HCT116 (cell line): ENCODE data around the gene OR3A3.
"Not testable (repeated sequence)": the region's sequence is repeated elsewhere in the genome, so short reads cannot be mapped to it uniquely, and the experiment has no call there.

Experiments used
- CEBPB ChIP-seq: IDR thresholded peaks from 2 replicates; pipeline ENCODE4 v1.6.1; 2012; ENCODE audit warnings: low read depth
- CTCF ChIP-seq, 3 experiments: fragments of 200-600 bp in 1 of 3; sonication (generic) in 1 of 3; IDR thresholded peaks in 2 of 3; conservative IDR thresholded peaks in 1 of 3; 2 replicates each; pipeline ENCODE4 v1.5.1; 2012 to 2017; ENCODE audit warnings: low read depth in 2 of 3, low read length in 2 of 3, antibody characterized with exemption in 1 of 3, borderline replicate concordance in 1 of 3, control low read depth in 1 of 3, mild to moderate bottlenecking in 1 of 3, mixed read lengths in 1 of 3, mixed run types in 1 of 3, moderate library complexity in 1 of 3; ENCODE audit not compliant: insufficient read depth in 1 of 3
- EZH2 ChIP-seq: fragments of 200-600 bp; sonication (generic); IDR thresholded peaks from 2 replicates; pipeline ENCODE4 v1.6.1; 2017; ENCODE audit warnings: antibody characterized with exemption, mixed run types
- EZH2phosphoT487 ChIP-seq: fragments of 200-600 bp; IDR thresholded peaks from 2 replicates; pipeline ENCODE4 v1.6.1; 2018; ENCODE audit warnings: antibody characterized with exemption, borderline replicate concordance
- MAX ChIP-seq: IDR thresholded peaks from 2 replicates; pipeline ENCODE4 v1.6.1; 2012
- POLR2A ChIP-seq: IDR thresholded peaks from 2 replicates; pipeline ENCODE4 v1.7.0; 2011; ENCODE audit warnings: borderline replicate concordance; ENCODE audit not compliant: insufficient read depth, insufficient read length; ENCODE audit errors: extremely low read depth
- POLR2AphosphoS5 ChIP-seq: IDR thresholded peaks from 2 replicates; pipeline ENCODE4 v1.6.1; 2011; ENCODE audit warnings: mild to moderate bottlenecking, low read depth, low read length, moderate library complexity
- REST ChIP-seq: IDR thresholded peaks from 2 replicates; pipeline ENCODE4 v1.6.1; 2012; ENCODE audit warnings: low read depth
- TCF7L2 ChIP-seq: IDR thresholded peaks from 2 replicates; pipeline ENCODE4 v1.7.0; 2011; ENCODE audit warnings: borderline replicate concordance, inconsistent platforms; ENCODE audit not compliant: insufficient read depth, insufficient read length; ENCODE audit errors: extremely low read depth
- ZNF274 ChIP-seq: fragments of 200-500 bp; sonication (Bioruptor generic); IDR thresholded peaks from 2 replicates; pipeline ENCODE4 v1.6.1; 2014; ENCODE audit warnings: mild to moderate bottlenecking, low read depth, low read length, inconsistent platforms

DNA sequence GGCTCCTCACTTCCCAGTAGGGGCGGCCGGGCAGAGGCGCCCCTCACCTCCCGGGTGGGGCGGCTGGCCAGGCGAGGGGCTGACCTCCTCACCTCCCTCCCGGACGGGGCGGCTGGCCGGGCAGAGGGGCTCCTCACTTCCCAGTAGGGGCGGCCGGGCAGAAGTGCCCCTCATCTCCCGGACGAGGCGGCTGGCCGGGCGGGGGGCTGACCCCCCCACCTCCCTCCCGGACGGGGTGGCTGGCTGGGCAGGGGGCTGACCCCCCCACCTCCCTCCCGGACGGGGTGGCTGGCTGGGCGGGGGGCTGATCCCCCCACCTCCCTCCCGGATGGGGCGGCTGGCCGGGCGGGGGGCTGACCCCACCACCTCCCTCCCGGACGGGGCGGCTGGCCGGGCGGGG is 40.0 kb upstream of the OR3A3 start:
- not testable (repeated sequence) for TF ChIP-seq EZH2phosphoT487; TCF7L2; MAX; POLR2A; CTCF (IDR thresholded peaks at IDR 0.05 in 2 of 3, conservative IDR thresholded peaks at IDR 0.05 in 1 of 3; ENCODE audit: borderline replicate concordance in 1 of 3, insufficient read depth in 1 of 3, low read depth in 2 of 3, low read length in 2 of 3); REST; POLR2AphosphoS5; ZNF274; EZH2; CEBPB
